Lower lobe of right lung (tissue), 2 donors: ENCODE measurements around the gene ITGA2. TPM values are rescaled to one million over a fixed set of nuclear protein-coding genes. Genes with fewer than 3 reads are reported as not detected.
A peak's percentile ranks its signal among the peaks of the same experiment; 100 is the strongest.

Source experiments
- ATAC-seq, 2 donors: fragments of 200-7000 bp; cut with Tn5 transposase; one replicate each; pipeline ENCODE4 v1.9.1; 2020 to 2022; ENCODE audit warnings: mild to moderate bottlenecking in 2 of 2, moderate library complexity in 2 of 2
- DNase-seq: peaks from one replicate; pipeline ENCODE4 v3.0.0-alpha.2; 2020
- H3K27ac ChIP-seq: fragments of 200-600 bp; one replicate; pipeline ENCODE4 v1.8.0; 2022
- H3K27me3 ChIP-seq: fragments of 200-600 bp; one replicate; pipeline ENCODE4 v1.8.0; 2022; ENCODE audit warnings: low read depth
- H3K36me3 ChIP-seq: fragments of 200-600 bp; one replicate; pipeline ENCODE4 v1.8.0; 2022; ENCODE audit warnings: mild to moderate bottlenecking
- H3K4me1 ChIP-seq: fragments of 200-600 bp; one replicate; pipeline ENCODE4 v1.8.0; 2022
- H3K4me3 ChIP-seq: fragments of 200-600 bp; one replicate; pipeline ENCODE4 v1.8.0; 2022; ENCODE audit warnings: mild to moderate bottlenecking
- H3K9me3 ChIP-seq: fragments of 200-600 bp; one replicate; pipeline ENCODE4 v1.8.0; 2022
- intact Hi-C: fragments of 100-400 bp; cut with DNase I; formaldehyde crosslinking; loops from one replicate; pipeline ENCODE4 v1.11.0; 2022
- total RNA-seq: library from RNA; stranded (reverse); fragmentation: NEBNext Ultra II Directional; extraction: Animal tissue kit (Norgen Biotek cat#: 25700); gene quantifications from one replicate; pipeline ENCODE4 v1.2.1, GENCODE V29; 2021
- TF ChIP-seq, protein P1 (sequence below): fragments of 200-600 bp; IDR thresholded peaks from one replicate; pipeline ENCODE4 v1.8.0; 2022; ENCODE audit warnings: antibody characterized with exemption, mild to moderate bottlenecking
- donor health status: DM: no; HTN: yes; CAD: no; lungs with severe emphysema.

The ITGA2 gene
- total RNA-seq, 1 donor from 2014 or later, result 7.4 TPM

DNA sequence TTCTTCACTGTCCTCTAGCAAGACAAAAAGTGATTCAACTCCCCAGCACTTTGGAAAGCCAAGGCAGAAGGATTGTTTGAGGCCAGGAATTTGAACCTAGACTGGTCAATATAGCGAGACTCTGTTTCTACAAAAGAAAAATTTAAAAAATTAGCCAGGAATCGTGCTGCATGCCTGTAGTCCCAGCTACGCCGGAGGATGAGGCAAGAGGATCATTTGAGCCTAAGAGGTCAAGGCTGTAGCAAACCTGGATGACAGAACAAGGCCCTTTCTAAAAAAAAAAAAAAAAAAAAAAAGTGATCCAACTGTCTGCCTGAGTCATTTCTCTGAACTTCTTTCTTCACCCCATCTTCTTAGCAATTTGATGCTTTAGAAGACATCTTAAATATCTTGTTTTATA, 12.4 kb downstream of the ITGA2 start:
- ATAC-seq, result no peak
- H3K4me1 ChIP-seq, result peaks cover 13% of the 10 kb centered on the region
- H3K36me3 ChIP-seq, result no peaks in the 10 kb centered on the region
- intact Hi-C loops, result no loop called here
- DNase-seq, result no peak
- H3K4me3 ChIP-seq, result no peak overlapping the region
- TF ChIP-seq, protein P1, sequence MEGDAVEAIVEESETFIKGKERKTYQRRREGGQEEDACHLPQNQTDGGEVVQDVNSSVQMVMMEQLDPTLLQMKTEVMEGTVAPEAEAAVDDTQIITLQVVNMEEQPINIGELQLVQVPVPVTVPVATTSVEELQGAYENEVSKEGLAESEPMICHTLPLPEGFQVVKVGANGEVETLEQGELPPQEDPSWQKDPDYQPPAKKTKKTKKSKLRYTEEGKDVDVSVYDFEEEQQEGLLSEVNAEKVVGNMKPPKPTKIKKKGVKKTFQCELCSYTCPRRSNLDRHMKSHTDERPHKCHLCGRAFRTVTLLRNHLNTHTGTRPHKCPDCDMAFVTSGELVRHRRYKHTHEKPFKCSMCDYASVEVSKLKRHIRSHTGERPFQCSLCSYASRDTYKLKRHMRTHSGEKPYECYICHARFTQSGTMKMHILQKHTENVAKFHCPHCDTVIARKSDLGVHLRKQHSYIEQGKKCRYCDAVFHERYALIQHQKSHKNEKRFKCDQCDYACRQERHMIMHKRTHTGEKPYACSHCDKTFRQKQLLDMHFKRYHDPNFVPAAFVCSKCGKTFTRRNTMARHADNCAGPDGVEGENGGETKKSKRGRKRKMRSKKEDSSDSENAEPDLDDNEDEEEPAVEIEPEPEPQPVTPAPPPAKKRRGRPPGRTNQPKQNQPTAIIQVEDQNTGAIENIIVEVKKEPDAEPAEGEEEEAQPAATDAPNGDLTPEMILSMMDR, result no peak
- H3K27me3 ChIP-seq, result no peaks in the 10 kb centered on the region
- H3K9me3 ChIP-seq, result no peaks in the 10 kb centered on the region
- H3K27ac ChIP-seq, result no peak overlapping the region

DNA sequence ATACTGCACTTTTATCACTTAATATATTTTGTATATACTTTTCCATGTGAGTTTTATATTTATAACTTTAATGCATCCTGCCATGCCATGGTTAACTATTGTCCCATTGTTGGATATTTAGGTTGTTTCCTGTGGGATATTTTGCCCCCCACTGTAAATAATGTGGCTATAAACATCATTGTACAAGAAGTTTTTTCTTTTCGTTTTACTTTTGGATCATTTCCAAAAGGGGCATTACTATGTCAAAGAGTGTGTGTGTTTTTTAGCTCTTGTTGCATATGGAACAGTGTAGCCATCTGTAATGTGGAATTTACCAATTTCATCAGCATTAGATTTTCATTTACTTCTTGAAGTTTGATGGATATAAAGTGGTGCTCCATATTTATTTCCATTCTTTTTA, 13.3 kb downstream of the ITGA2 start:
- Histone ChIP-seq H3K36me3 (no peaks in the 10 kb centered on the region), H3K27me3 (no peaks in the 10 kb centered on the region), H3K27ac (no peak overlapping the region), H3K9me3 (no peaks in the 10 kb centered on the region), H3K4me3 (no peak overlapping the region), H3K4me1 (peaks cover 23% of the 10 kb centered on the region)
- ATAC-seq, result no peak
- no peak for DNase-seq
- TF ChIP-seq, protein P1, result no peak
- intact Hi-C loops, result no loop called here

DNA sequence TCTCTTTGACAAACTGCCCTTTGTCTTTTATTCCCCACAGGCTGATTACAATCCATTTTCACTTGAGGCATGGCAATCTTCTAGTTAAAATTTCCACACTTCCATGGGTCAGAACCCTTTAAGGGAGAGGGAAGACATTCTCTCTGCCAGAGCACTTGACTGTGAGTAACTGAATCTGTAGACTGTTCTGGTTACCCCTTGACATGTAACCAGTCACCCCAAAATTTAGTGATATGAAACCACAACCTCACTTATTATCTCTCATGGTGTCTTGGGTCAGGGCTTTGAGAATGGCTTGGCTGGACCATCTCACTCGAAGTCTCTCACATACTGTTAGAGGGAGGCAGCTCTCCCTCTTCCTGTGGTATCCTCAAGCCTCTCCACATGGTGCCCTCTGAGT, 14.0 kb downstream of the ITGA2 start:
- H3K4me3 ChIP-seq, result no peak overlapping the region

DNA sequence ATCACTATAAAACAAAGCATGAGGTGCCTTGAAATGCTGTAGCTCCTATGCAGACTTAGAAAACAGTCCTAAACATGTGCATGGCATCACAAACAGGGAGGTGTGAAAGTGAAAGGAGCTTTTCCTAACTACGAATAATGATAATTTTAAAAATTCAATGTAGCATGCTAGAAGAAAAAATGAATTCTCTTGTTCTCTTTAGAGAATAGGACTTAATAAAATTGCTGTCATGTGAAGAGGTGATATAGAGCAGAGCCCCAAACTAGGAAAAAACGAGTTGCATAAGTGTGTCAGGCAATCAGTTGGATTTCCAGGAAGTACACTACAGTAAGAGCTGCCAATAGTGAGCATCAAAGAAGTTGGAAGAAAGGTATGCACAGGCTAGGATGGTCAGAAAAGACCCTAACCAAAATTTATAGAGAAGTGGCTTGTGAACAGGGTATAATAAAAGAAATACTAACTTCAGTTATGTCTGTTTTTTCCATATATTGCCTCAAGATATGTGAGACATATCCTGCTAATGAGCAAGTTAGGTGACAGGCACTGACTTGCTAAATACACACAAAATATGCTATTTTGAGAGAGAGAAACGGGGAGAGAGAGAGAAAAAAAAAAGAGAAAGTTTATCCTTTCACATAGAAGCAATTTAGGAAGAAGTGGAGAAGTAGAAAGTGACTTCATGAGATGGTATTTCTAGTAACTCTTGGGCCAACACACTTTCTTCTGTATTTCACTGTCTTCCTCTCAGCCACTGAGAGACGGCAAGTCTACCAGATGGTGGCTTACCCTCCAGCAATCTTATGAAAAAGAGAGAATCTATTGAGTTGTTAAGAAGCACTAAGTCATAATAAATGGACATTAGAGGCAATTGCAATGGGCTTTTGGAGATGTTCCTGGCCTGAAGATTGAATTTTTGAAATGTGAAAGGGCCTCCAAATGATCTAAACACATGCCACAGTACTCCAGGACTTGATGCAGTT, 18.0 kb downstream of the ITGA2 start:
- ATAC-seq (no peak), DNase-seq (no peak)
- Histone ChIP-seq H3K4me3 (no peak overlapping the region), H3K4me1 (peaks cover 24% of the 10 kb centered on the region), H3K27ac (no peak overlapping the region), H3K36me3 (no peaks in the 10 kb centered on the region), H3K9me3 (no peaks in the 10 kb centered on the region), H3K27me3 (no peaks in the 10 kb centered on the region)
- TF ChIP-seq, protein P1, result no peak
- intact Hi-C loops, result no loop called here

More for the DNA sequence above, 14.0 kb downstream of the ITGA2 start:
- TF ChIP-seq, protein P1, result no peak
- Histone ChIP-seq H3K36me3 (no peaks in the 10 kb centered on the region), H3K27me3 (no peaks in the 10 kb centered on the region), H3K27ac (no peak overlapping the region), H3K4me1 (peaks cover 24% of the 10 kb centered on the region), H3K9me3 (no peaks in the 10 kb centered on the region)
- intact Hi-C loops, result no loop called here
- ATAC-seq (no peak), DNase-seq (no peak)

DNA sequence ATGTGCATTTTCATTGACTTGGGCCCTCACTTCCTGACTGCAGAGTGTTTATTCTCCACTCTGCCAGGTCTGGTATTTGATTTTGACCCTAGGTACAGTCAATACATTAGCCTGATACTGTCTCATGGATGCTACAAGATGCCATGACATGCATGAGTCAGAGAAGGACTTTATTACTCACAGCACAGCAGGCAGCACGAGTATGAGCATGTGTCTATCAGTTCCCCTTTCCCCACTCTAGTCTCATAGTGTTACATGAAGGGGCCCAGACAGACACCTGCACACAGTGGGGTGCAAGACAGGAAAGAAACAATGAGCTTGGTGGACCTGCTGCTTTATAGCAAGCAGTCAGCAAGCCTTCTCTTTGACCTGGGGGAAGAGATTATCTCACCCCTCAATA, 19.6 kb downstream of the ITGA2 start:
- no peak for DNase-seq
- intact Hi-C loops, result no loop called here
- H3K27me3 ChIP-seq, result no peaks in the 10 kb centered on the region
- TF ChIP-seq, protein P1, result no peak
- H3K4me3 ChIP-seq, result no peak overlapping the region
- peaks cover 24% of the 10 kb centered on the region for H3K4me1 ChIP-seq
- ATAC-seq, result peak in 1 of 2 donors; percentile 39
- H3K27ac ChIP-seq, result no peak overlapping the region
- H3K9me3 ChIP-seq, result no peaks in the 10 kb centered on the region
- no peaks in the 10 kb centered on the region for H3K36me3 ChIP-seq
